NOMO-1 treated with dmso at 0.1 percent for 144 hours (cell line): Measurements from ENCODE around the gene CXorf38.
A peak's percentile ranks its signal among the peaks of the same experiment; 100 is the strongest.

Source experiments
- DNase-seq: peaks from one replicate; lab custom pipeline; 2025; ENCODE audit not compliant: unreplicated experiment; lab: John Stamatoyannopoulos, UW

CXorf38 gene, protein sequence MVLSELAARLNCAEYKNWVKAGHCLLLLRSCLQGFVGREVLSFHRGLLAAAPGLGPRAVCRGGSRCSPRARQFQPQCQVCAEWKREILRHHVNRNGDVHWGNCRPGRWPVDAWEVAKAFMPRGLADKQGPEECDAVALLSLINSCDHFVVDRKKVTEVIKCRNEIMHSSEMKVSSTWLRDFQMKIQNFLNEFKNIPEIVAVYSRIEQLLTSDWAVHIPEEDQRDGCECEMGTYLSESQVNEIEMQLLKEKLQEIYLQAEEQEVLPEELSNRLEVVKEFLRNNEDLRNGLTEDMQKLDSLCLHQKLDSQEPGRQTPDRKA

GRCh38 chrX:40647307-40648197 is at the start of gene CXorf38:
CXorf38 (minus strand) TSS chrX:40647561; CDS start chrX:40647520, 41 bp downstream.
- DNase-seq: peak; percentile 89

DNA sequence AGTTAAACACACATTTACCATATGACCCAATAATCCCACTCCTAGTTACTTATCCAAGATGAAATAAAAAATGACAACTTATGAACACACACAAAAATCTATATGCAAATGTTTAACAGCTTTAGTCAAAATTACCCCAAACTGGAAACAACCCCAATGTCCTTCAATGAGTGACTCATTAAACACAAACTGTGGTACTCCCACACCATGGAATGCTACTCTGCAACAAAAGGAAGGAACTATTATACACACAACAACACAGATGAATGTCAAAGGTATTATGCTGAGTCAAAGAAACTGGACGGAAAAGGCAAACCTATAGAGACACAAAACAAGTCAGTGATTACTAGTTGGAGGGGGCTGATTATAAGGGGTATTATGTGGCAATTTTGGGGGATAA is 47.4 kb upstream of the CXorf38 start:
- DNase-seq: no peak

- DNase-seq: no peak
Observed at GRCh38 chrX:40688929-40689328, 41.6 kb upstream of the CXorf38 start.

GRCh38 chrX:40687169-40687568 is 39.8 kb upstream of the CXorf38 start:
- DNase-seq: no peak

- DNase-seq: no peak
Observed at GRCh38 chrX:40685362-40685918, 38.1 kb upstream of the CXorf38 start.

GRCh38 chrX:40684092-40684491 is 36.7 kb upstream of the CXorf38 start:
- no peak for DNase-seq

- no peak for DNase-seq
Observed at GRCh38 chrX:40683245-40683644, 35.9 kb upstream of the CXorf38 start.

- DNase-seq: no peak
Observed at GRCh38 chrX:40671126-40671525, 23.8 kb upstream of the CXorf38 start.

DNA sequence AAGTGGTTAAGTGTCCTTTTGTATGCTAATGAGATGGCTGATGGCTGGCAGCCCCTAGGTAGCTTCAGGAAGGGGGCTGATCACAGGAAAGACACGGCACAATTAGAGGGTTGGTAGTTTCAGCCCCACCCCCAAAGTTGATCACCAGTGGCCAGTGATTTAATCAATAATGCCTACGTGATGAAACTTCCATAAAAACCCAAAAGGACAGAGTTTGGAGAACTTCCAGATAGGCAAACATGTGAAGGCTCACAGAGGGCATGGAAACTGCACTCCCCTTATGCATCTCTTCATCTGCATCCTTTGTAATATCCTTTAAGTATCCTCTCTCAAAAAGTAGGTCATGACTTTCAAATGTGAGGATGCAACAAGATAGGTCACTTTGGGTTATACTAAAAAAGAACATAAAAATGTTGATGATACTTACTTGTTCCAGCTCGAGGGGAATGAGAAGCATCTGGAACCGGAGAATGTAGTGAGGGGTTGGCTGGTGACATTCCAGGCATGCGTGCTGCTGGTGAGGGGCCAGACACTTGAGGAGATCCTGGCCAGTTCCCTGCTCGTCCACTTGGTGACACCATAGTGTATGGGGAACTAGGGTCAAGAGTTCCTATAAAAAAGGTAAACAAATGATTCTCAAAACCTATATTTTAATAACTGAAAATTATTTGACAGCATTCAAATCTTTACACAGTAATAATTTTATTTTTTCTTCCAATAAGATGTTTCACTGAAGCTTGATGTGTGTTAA is 16.7 kb upstream of the CXorf38 start:
- DNase-seq: no peak

DNA sequence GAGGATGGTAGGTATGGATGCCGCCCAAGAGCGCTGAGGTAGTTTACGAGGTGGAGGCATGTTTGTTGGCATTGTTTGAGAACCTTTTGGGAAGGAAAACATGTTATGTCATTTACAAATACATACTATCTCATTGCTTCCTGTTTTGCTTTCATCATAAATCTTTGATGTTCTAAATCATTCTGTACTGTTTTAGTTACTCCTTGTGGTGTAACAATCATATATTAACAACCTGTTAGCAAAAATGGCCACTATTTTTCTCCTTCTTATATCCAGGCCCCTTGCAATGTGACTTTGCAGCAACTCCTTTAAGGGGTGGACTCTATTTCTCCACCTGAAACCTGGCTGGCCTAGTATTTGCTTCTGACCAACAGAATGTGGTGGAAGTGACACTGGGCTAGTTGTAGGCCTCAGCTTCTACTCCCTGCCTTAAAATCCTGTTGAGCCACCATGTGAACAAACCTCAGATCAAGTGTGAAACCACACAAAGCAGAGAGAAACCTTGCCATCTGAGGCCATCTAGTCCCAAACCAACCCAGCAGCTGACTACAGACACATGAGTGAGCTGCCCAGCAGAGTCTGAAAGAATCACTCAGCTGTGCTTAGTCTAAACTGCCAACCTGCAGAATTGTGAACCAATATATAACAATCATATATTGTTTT is 15.8 kb upstream of the CXorf38 start:
- no peak for DNase-seq

DNA sequence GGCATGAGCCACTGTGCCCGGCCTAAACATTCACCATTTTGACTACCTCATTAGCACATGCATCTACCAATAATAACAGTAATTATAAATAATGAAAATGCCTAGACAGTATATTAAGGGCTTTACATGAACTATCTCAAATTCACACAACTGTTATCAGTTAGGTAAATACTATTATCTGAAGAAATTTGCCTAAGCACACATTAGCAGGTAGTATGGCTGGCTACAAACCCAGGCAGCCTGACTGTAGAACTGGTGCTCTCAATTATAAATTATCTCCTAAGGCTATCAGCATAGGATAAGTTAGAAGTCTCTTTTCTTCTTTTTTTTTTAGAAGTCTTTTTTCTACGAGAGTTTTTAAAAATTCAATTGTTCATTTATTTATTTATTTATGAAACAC is 14.1 kb upstream of the CXorf38 start:
- DNase-seq: no peak

DNA sequence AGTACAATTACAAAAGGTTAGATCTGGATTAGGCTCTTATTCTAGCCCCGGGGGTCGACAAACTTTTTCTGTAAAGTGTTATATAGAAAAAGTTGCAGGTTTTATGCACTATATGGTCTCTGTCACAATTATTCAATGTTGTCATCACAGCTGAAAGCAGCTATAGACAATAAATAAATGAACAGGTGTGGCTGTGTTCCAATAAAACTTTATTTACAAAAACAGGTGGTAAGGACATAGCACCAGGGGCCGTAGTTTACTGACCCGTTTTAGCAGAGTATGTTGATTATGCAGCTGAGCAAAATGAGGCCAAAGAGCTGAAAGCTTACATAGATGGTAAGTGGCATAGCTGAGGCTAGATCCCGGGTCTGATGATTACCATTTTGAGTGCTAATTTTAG is 13.0 kb upstream of the CXorf38 start:
- DNase-seq: no peak

DNA sequence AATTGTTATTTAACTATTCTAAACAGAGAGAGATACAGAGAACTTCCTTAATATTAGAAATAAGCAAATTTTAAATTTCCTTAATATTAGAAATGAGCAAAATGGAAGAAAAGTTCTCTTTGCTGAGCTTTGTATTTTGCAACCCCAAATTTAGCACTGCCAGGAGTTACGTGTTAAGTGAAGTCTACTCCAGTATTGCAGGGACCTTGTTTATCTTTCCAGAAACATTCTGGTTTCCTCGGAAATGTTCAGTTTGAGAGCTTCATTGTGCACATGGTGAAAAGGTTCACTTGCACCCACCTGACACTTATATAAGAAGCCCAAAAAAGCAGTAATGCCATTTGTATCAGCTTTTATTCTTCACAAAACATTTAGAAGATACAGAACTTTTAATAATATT is 6.2 kb upstream of the CXorf38 start:
- DNase-seq: no peak

DNA sequence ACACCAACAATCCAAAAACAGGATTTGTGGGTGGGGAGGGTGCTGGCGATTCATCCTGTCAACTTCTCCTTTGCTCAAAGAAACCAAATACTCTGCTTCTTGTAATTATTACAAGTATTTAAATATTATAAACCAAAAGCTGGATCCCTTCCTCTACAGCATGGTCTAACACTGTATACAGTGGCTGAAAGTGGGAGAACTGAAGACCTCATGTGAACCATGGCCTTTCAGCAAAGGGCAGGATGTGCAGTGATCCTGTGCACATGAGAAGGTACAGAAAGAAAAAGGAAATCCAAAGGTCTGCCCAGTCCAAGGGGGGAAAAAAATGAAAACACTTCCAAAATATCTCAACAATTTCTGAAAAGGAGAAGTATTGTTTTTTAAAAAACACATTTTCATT is 5.3 kb upstream of the CXorf38 start:
- no peak for DNase-seq

DNA sequence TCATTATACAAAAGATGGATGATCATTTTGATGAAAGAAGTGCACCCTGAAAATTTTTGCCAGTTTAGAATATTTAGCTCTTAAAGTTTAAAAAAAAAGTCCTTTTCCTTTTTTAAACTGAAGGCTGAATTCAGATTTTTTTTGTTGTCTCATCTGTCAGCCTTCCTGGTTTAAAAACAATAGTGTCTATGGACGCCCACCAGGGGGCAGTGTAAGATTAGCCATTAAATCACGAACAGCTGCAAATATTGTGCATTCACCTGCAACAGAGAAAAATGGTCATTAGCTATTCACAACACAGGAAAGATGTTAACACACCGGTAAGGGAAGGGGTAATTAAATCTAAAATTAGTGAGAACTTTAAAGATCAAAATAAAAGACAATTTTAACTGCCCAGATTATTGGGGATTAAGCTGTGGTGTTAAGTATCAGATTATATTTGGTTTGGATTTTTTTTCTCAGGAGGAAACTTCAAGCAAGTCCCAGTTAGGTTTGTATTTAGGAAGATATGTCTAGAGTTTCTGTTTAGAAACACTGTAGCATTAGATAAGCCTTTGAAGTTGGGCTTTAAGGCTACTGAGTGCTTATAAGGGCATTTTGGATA is 4.4 kb upstream of the CXorf38 start:
- no peak for DNase-seq

DNA sequence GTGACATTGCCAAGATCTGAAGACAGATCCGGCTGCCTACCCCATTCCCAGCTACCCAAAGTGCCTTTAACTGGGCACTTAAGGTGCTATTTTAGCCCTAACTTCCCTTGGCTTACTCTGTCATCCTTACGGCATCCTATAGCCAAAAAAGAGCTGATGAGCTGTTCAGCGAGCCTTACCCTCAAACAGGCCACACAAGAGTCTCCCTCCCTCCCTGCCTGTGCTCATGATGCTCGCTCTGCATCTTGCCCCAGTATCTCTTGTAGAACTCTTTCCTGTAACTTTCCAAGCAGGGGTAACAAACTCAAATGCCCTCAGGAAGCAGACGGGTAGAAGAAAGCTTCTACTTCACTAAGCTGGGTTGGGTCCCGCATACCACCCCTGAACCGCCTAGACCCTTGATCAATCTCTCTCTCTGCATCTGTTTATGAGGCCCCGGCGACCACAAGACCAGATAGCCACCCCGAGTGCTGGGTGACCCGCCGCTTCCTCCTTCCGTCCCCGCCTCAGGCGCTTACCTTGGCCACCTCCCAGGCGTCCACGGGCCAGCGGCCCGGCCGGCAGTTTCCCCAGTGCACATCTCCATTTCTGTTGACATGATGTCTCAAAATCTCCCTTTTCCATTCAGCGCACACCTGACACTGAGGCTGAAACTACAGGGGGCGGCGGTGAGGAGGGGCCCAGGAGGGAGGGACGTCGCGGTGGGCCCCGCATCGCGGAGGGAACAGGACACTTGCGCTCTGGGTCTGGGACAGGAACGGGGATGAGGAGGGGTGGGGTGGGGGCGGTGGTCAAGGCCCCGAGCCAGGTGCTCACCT is 663 bp downstream of the CXorf38 start:
- no peak for DNase-seq

GRCh38 chrX:40644821-40645358 is 2.5 kb downstream of the CXorf38 start:
- DNase-seq: peak; percentile 68

- peak; percentile 86 for DNase-seq
Observed at GRCh38 chrX:40644176-40644575, 3.2 kb downstream of the CXorf38 start.

DNA sequence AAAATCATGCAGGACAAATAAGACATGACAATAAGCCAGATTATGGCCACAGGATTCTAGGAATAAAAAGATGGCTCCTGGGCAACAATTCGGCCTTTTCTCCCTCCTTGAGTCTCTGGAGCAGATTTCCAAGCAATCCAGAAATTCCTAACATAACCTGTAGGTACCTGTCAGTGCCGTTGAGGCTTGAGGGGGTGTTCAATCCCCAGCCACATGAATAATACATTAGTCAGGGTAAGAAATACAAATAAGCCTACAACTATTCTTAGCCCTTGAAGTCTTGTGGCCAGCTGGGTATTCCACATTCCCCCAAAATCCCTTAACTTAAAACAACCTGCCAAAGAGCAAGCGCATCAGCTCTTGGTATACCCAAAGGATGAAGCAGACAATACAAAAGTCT is 9.7 kb downstream of the CXorf38 start:
- no peak for DNase-seq
